H54 (cell line): ENCODE data around the gene PCDHGB4.
"Not testable (repeated sequence)": the region's sequence is repeated elsewhere in the genome, so short reads cannot be mapped to it uniquely, and the experiment has no call there.

Source experiments
- DNase-seq: peaks from one replicate; pipeline ENCODE4 v3.0.0; 2011; ENCODE audit warnings: low spot score, mixed read lengths; ENCODE audit not compliant: insufficient read length
- FAIRE-seq: peaks from 3 replicates; lab custom pipeline; 2011; peaks lifted over from hg19 to GRCh38; lab: Jason Lieb, UNC
- POLR2A ChIP-seq: IDR thresholded peaks from 2 replicates; pipeline ENCODE4 v1.6.1; 2011; ENCODE audit warnings: low read depth, mild to moderate bottlenecking, low read length

PCDHGB4 gene

GRCh38 chr5:141356950-141357349 is 30.5 kb upstream of the PCDHGB4 start:
- FAIRE-seq (no peak), DNase-seq (no peak)
- no peak for TF ChIP-seq POLR2A

GRCh38 chr5:141359790-141360426 is 27.6 kb upstream of the PCDHGB4 start, which contains the start of gene PCDHGB2:
Gene PCDHGB2, plus strand, starts transcription at chr5:141359994. Its CDS starts 142 bp downstream, at chr5:141360136.
- DNase-seq = peak; percentile 44
- no peak for TF ChIP-seq POLR2A
- no peak for FAIRE-seq

DNA sequence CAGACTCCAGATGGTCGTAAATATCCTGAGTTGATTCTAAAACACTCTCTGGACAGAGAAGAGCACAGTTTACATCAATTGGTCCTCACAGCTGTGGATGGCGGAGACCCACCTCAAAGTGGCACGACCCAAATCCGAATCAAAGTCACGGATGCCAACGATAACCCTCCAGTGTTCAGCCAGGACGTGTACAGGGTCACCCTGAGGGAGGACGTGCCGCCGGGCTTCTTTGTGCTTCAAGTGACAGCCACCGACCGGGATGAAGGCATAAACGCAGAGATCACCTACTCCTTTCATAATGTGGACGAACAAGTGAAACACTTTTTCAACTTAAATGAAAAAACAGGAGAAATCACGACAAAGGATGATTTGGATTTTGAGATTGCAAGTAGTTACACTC is 26.8 kb upstream of the PCDHGB4 start:
- no peak for DNase-seq
- FAIRE-seq = no peak
- no peak for TF ChIP-seq POLR2A

DNA sequence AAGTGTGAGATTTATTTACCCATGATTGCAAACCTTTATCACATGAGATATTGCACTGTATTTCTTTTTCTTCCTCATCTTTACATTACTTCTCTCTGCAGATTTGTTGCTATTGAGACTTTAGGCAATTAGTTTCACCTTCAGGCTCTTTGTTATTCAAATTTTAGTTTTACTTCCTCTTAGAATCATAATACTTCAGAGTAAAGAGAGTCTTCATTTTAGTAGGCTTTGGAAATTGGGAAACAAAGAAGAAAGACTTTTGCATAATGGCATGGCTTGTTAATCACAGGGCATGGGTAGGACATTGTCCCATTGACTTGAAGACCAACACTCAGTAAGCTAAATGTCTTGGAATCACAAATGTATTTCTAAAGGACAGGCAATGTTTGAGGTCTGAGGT is 24.8 kb upstream of the PCDHGB4 start:
- no peak for FAIRE-seq
- TF ChIP-seq POLR2A = no peak
- DNase-seq = no peak

GRCh38 chr5:141363952-141364660 is 23.4 kb upstream of the PCDHGB4 start, which contains the start of gene PCDHGA5:
Gene PCDHGA5, plus strand, starts transcription at chr5:141364162. Its CDS starts 169 bp downstream, at chr5:141364331.
- FAIRE-seq = no peak
- no peak for DNase-seq
- TF ChIP-seq POLR2A = no peak

- FAIRE-seq = no peak
These were observed 21.2 kb upstream of the PCDHGB4 start for GRCh38 chr5:141366016-141366896.

GRCh38 chr5:141369994-141370848 is 17.3 kb upstream of the PCDHGB4 start, which contains the start of gene PCDHGB3:
Gene PCDHGB3, plus strand, starts transcription at chr5:141370242. Its CDS starts 153 bp downstream, at chr5:141370395.
- DNase-seq (peak; percentile 38), FAIRE-seq (no peak)
- no peak for TF ChIP-seq POLR2A

More at GRCh38 chr5:141366016-141366896, 21.2 kb upstream of the PCDHGB4 start:
- no peak for TF ChIP-seq POLR2A
- DNase-seq = no peak

DNA sequence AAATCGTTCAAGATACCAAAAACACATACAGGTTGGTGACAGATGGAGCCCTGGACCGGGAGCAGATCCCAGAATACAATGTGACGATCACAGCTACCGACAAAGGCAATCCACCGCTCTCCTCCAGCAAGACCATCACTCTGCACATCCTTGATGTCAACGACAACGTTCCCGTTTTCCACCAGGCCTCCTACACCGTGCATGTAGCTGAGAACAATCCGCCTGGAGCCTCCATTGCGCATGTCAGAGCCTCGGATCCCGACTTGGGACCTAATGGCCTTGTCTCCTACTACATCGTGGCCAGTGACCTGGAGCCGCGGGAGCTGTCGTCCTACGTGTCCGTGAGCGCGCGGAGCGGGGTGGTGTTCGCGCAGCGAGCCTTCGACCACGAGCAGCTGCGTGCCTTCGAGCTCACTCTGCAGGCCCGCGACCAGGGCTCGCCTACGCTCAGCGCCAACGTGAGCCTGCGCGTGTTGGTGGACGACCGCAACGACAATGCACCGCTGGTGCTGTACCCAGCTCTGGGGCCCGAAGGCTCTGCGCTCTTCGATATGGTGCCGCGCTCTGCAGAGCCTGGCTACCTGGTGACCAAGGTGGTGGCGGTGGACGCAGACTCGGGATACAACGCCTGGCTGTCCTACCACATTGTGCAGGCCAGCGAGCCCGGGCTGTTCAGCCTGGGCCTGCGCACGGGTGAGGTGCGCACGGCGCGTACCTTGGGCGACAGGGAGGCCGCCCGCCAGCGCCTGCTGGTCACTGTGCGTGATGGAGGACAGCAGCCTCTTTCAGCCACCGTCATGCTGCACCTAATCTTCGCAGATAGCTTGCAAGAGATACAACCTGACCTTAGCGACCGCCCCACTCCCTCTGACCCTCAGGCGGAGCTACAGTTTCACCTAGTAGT is 15.7 kb upstream of the PCDHGB4 start:
- FAIRE-seq = no peak
- no peak for DNase-seq
- TF ChIP-seq POLR2A = no peak

GRCh38 chr5:141373673-141374317 is 13.7 kb upstream of the PCDHGB4 start, which contains the start of gene PCDHGA6:
Gene PCDHGA6, plus strand, starts transcription at chr5:141373891. Its CDS starts 193 bp downstream, at chr5:141374084.
- DNase-seq (no peak), FAIRE-seq (no peak)
- TF ChIP-seq POLR2A = no peak

GRCh38 chr5:141374627-141375026 is 12.9 kb upstream of the PCDHGB4 start:
- FAIRE-seq = no peak

GRCh38 chr5:141375444-141376155 is 11.9 kb upstream of the PCDHGB4 start:
- FAIRE-seq, DNase-seq: not testable (repeated sequence)

More at GRCh38 chr5:141374627-141375026, 12.9 kb upstream of the PCDHGB4 start:
- TF ChIP-seq POLR2A = no peak
- no peak for DNase-seq
